CD4-positive, alpha-beta T cell treated with Interleukin-4 for 1 hour (primary cell): ENCODE results near the gene HIVEP3.
"Not testable (repeated sequence)": the region's sequence is repeated elsewhere in the genome, so short reads cannot be mapped to it uniquely, and the experiment has no call there.

Experiments used
- DNase-seq, 2 donors: peaks; one replicate each; pipeline ENCODE4 v3.0.0-alpha.2; 2020 to 2022

HIVEP3 gene

GRCh38 chr1:41918450-41919043 is at the start of gene HIVEP3:
HIVEP3 (minus strand) TSS chr1:41918922.
- no peak for DNase-seq

DNA sequence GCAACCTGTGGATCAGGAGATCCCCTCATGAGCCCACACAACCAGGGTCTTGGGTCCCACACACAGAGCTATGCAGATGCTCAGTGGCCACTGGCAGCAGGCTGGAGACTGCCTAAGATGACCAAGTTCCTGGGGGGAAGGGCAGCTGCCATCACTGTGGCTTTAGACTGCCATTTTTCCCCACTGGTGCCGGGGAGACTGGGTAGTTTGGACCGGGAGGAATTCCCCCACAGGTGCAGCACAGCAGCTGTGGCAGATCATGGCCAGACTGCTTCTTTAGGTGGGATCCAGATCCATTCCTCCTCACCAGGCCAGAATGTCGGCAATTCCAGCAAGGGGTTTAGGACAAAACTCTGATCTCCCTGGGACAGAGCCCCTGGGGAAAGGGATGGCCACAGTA is 45.7 kb upstream of the HIVEP3 start:
- DNase-seq: no peak

DNA sequence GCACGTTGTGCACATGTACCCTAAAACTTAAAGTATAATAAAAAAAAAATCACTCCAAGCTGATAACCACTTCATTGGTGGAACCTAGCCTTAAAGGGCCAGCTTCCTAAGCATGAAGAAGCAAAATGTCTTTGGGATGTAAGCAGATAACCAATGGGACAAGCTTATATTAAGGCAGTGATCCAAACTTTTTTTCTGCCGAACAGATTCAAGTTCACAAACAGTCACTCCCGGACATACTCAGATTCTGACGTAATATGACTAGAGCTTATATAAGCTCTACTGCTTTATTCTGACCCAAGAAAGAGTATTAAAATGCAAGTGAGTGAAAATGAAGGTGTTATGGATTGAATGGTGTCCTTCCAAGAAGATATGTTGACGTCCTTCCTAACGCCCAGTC is 44.9 kb upstream of the HIVEP3 start:
- DNase-seq: no peak

- DNase-seq: no peak
These were observed 39.4 kb upstream of the HIVEP3 start for GRCh38 chr1:41958015-41958673.

DNA sequence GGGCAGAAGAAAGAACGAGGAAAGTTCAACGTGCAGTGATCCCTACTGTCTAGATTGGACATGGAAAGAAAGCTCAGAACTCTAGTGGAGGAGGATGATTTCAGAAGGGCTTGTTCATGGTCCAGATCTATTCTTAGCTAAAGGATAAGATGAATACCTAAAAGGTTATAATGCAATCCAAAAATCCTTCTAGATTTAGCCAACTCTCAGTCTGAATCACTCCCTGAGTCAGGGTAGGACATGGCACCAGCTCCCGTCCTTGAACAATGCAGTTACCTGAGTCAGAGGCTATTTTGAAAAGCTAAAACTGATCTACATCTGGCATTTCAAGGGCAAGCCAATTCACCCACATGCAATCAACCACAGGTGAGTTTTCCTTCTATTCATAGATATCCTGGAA is 38.8 kb upstream of the HIVEP3 start:
- no peak for DNase-seq

GRCh38 chr1:41955461-41956159 is 36.9 kb upstream of the HIVEP3 start:
- DNase-seq: no peak

DNA sequence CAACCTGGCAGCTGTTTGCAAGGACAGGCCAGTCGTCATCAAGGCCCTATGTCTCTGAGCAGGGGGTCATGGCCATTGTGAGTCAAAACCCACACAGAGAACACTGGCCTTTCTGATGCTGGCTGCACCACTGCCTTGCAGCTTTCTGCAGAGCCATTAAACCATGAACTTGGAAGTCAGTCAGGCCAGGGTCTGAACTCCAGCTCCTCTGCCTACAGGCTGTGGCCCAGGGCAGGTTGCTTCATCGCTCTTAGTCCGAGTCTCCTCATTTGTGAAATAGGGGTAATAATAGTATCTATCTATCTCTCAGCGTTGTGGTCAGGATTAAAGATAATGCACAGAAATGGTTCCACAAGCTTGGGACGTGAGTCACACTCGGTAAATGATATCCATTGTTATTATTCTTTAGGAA is 35.8 kb upstream of the HIVEP3 start:
- no peak for DNase-seq

DNA sequence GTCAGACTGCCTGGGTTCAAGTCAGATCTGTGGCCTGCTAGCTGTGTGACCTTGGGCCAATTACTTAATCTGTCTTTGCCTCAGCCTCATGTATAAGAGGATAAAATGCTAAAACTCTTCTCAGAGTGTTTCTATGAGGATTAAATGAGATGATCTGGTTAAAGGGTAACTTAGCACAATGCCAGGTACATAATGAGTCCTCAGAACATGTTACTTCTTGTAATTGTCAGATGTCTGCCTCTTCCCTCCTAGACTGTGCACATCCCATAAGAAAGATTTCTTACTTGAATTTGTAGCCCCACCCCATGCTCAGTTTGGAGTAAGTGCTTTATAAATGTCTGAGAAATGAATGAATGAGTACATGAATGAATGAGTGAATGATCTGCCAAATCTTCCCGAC is 34.6 kb upstream of the HIVEP3 start:
- no peak for DNase-seq

GRCh38 chr1:41952208-41952607 is 33.5 kb upstream of the HIVEP3 start:
- no peak for DNase-seq

DNA sequence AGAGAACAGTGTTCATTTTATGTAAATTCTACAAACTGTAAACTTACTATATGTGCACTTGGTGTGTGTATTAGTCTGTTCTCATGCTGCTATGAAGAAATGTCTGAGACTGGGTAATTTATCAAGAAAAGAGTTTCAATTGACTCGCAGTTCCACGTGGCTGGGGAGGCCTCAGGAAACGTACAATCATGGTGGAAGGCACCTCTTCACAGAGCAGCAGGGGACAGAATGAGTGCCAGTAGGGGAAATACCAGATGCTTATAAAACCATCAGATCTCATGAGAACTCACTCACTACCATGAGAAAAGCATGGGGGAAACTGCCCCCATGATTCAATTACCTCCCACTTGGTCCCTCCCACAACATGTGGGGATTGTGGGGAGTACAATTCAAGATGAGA is 32.8 kb upstream of the HIVEP3 start:
- DNase-seq: not testable (repeated sequence)

GRCh38 chr1:41950820-41951219 is 32.1 kb upstream of the HIVEP3 start:
- no peak for DNase-seq

GRCh38 chr1:41945946-41946345 is 27.2 kb upstream of the HIVEP3 start:
- DNase-seq: not testable (repeated sequence)

DNA sequence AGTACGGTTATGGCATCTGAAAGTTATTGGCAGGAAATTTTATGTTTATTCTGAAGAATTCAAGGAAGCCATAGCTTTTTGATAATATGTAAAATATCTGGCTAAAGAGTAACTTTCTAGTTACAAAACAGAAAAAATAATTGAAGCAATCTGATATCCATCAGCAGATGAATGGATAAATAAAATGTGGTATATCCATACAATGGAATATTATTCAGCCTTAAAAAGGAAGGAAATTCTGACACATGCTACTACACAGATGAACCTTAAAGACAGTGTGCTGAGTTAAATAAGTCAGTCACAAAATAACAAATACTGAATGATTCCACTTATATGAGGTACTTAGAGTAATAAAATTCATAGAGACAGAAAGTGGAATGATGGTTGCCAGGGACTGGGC is 25.0 kb upstream of the HIVEP3 start:
- no peak for DNase-seq

- no peak for DNase-seq
These were observed 23.6 kb upstream of the HIVEP3 start for GRCh38 chr1:41942278-41942677.

DNA sequence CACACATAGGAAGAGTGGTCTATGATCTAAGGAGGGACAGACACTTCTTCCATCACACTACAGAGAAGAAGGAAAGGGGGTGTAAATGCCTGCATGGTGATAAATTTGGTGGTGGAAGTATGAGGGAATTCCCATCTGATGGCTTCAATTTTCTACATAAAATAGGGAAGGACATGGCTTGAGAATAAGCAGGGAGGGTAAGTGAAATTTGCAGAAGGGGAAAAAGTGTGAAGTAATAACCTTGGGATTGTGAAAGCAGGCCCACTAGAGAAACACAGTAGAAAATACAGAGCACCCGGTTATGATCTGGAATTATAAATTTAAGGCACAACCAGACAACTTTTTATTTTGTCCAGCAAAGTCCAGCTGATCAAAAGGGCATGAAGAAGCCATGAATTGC is 22.7 kb upstream of the HIVEP3 start:
- DNase-seq: no peak

GRCh38 chr1:41939194-41939593 is 20.5 kb upstream of the HIVEP3 start:
- no peak for DNase-seq

- DNase-seq: no peak
These were observed 17.4 kb upstream of the HIVEP3 start for GRCh38 chr1:41936107-41936506.

- DNase-seq: no peak
These were observed 16.5 kb upstream of the HIVEP3 start for GRCh38 chr1:41935226-41935625.

DNA sequence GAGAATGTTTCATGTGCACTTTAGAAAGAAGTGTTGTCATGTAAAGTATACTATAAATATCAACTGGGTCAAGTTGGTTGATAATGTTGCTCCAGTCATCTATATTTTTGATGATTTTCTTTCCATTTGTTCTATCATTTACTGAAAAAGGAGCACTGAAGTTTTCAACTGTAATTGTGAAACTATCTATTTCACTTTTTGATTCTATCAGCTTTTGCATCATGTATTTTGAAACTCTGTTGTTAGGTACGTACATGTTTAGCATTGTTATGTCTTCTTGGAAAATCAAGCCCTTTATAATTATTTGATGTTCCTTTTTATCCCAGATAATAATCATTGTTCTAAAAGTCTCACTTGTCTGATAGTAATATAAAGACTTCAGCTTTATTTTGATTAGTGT is 14.4 kb upstream of the HIVEP3 start:
- no peak for DNase-seq

- no peak for DNase-seq
These were observed 12.9 kb upstream of the HIVEP3 start for GRCh38 chr1:41931578-41931977.

GRCh38 chr1:41927118-41927517 is 8.4 kb upstream of the HIVEP3 start:
- DNase-seq: no peak

DNA sequence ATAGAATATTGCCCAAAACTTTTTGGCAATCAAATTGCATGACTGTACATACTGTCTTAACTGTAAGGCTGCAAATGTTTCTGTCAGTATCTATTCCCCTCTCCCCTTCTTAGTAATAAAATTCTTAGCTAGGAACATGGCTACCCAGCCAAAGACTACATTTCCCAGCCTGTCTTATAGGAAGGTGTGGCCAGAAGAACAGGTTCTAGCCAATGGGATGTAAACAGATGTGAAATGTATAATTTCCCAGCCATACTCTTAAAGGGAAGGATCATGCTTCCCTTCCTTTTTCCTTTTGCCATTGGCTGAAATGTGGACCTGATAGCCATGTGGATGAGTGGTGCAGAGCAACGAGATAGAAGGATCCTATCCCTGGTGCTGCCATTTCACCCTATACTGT is 7.0 kb upstream of the HIVEP3 start:
- no peak for DNase-seq

DNA sequence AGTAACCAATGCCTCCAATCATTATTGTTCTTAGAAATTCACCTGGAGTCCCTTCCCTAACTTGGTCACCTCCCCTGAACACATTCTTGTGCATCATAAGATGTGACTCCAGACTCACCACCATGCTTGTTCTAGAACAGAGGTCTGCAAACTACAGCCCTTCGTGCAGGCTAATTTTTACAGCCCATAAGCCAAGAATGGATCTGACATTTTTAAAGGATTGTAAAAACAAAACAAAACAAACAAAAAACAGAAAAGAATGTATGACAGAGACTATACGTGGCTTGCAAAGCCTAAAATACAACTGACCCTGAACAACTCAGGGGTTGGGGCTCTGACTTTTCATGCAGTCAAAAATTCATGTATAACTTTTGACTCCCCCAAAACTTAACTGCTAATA is 6.2 kb upstream of the HIVEP3 start:
- DNase-seq: no peak

- DNase-seq: not testable (repeated sequence)
These were observed 2.5 kb upstream of the HIVEP3 start for GRCh38 chr1:41921271-41921670.
